GM13976 (cell line): ENCODE results near the gene HAPLN2.

Experiments used
- DNase-seq: peaks from one replicate; pipeline ENCODE4 v3.0.0; 2012; ENCODE audit warnings: low spot score
- in situ Hi-C: fragments of 300-500 bp; cut with MboI; formaldehyde crosslinking; loops from one replicate; pipeline ENCODE4 v1.12.0; 2022; ENCODE audit warnings: low sequenced_read_pairs, mixed read lengths, inconsistent platforms; ENCODE audit not compliant: unreplicated experiment
- TF ChIP-seq, protein P1 (sequence below): IDR thresholded peaks from 2 replicates; pipeline ENCODE4 v1.5.1; 2012; ENCODE audit warnings: borderline replicate concordance, mild to moderate bottlenecking; ENCODE audit not compliant: insufficient read depth; ENCODE audit errors: extremely low read depth, missing control alignments, control extremely low read depth

The HAPLN2 gene

GRCh38 chr1:156640842-156641706 lies 21.9 kb downstream of the HAPLN2 start:
- in situ Hi-C loops, result no loop called here
- no peak for DNase-seq
- TF ChIP-seq, protein P1, sequence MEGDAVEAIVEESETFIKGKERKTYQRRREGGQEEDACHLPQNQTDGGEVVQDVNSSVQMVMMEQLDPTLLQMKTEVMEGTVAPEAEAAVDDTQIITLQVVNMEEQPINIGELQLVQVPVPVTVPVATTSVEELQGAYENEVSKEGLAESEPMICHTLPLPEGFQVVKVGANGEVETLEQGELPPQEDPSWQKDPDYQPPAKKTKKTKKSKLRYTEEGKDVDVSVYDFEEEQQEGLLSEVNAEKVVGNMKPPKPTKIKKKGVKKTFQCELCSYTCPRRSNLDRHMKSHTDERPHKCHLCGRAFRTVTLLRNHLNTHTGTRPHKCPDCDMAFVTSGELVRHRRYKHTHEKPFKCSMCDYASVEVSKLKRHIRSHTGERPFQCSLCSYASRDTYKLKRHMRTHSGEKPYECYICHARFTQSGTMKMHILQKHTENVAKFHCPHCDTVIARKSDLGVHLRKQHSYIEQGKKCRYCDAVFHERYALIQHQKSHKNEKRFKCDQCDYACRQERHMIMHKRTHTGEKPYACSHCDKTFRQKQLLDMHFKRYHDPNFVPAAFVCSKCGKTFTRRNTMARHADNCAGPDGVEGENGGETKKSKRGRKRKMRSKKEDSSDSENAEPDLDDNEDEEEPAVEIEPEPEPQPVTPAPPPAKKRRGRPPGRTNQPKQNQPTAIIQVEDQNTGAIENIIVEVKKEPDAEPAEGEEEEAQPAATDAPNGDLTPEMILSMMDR, result no peak

- DNase-seq, result peak; percentile 75
- in situ Hi-C loops, result no loop called here
- TF ChIP-seq, protein P1, result no peak
Measured at GRCh38 chr1:156641761-156642264, 22.6 kb downstream of the HAPLN2 start, which contains the start of gene BCAN. Gene BCAN, plus strand, starts transcription at chr1:156642117. Its CDS starts 3,938 bp downstream, at chr1:156646055.

- in situ Hi-C loops, result no loop called here
- TF ChIP-seq, protein P1, result no peak
- no peak for DNase-seq
Measured at GRCh38 chr1:156642265-156643048, 23.2 kb downstream of the HAPLN2 start.

DNA sequence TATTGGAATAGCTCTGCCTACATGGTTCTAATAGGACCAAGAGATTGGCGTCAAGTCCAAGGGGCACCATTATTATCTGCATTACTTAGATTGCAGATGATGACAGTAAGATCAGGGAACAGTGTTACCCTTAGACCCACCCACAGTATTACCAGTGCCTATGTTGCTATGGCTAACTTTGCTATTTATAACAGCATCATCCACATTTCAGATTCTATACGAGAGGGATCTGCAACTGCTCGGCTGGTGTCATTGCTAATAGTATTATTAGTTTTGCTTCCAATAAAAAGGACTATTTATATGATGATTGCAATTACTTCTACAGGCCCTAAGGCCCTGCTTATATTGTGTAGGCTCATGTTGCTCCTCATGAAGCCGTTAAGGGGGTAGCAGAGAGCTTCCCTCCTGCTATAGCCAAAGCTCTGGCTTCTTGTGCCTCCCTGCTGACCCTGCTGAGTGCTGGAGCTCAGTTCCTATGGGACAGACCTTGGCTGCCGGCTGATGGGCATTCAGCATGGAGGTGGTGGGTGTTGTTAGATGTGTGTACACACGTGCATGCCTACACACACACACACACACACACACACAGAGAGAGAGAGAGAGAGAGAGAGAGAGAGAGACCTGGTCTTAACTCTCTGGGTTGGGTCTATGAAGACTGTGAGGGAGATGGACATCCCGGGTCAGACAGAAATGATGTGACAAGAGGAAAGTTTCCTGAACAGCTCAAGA lies 24.0 kb downstream of the HAPLN2 start:
- DNase-seq, result no peak
- in situ Hi-C loops, result no loop called here
- TF ChIP-seq, protein P1, result no peak

GRCh38 chr1:156643778-156644092 lies 24.5 kb downstream of the HAPLN2 start:
- peak; percentile 72 for DNase-seq
- TF ChIP-seq, protein P1, result no peak
- in situ Hi-C loops, result no loop called here

- TF ChIP-seq, protein P1, result no peak
- no peak for DNase-seq
- in situ Hi-C loops, result no loop called here
Measured at GRCh38 chr1:156644146-156644545, 24.9 kb downstream of the HAPLN2 start.
